Lower leg skin (tissue), 4 donors: Measurements from ENCODE around the gene COLGALT1. TPM values are rescaled to one million over a fixed set of nuclear protein-coding genes. Genes with fewer than 3 reads are reported as not detected.

Source experiments
- DNase-seq, 2 donors: peaks; one replicate each; pipeline ENCODE4 v3.0.0-alpha.2; 2019; ENCODE audit warnings: low spot score in 2 of 2
- H3K4me3 ChIP-seq: fragments of 200-600 bp; sonication (generic); 2 replicates; pipeline ENCODE4 v1.5.1; 2017; ENCODE audit warnings: mild to moderate bottlenecking, low read depth; ENCODE audit not compliant: poor library complexity, severe bottlenecking
- POLR2A ChIP-seq, 2 donors: fragments of 450-650 bp; IDR thresholded peaks; one replicate each; pipeline ENCODE4 v1.6.1; 2016 to 2017; ENCODE audit warnings: antibody characterized with exemption in 2 of 2, mild to moderate bottlenecking in 1 of 2, moderate library complexity in 1 of 2
- WGBS, 2 donors: methylation state at CpG; one replicate each; pipeline ENCODE4 v1.1.5; 2018; 5-methylcytosine and 5-hydroxymethylcytosine counted together
- intact Hi-C: fragments of 100-400 bp; cut with DNase I; formaldehyde crosslinking; loops from one replicate; pipeline ENCODE4 v1.15.0; 2023; ENCODE audit warnings: low total_unique reads
- total RNA-seq, 4 donors: library from RNA; depleted of rRNA; stranded (reverse); fragments of >200 nt; gene quantifications; one replicate each; pipeline ENCODE4 v1.1.0, GENCODE V29; 2016
- TF ChIP-seq, protein P1 (sequence below), 3 donors: fragments of 450-650 bp; IDR thresholded peaks; one replicate each; pipeline ENCODE4 v1.5.1; 2016; ENCODE audit warnings: antibody characterized with exemption in 3 of 3, mild to moderate bottlenecking in 3 of 3, moderate library complexity in 2 of 3

Gene COLGALT1
- total RNA-seq, 4 donors from 2014 or later = 46.8 to 59.3 (median 53.3) TPM

- no peak overlapping the region for H3K4me3 ChIP-seq
- no peak for DNase-seq
- intact Hi-C loops = no loop called here
- TF ChIP-seq, protein P1, sequence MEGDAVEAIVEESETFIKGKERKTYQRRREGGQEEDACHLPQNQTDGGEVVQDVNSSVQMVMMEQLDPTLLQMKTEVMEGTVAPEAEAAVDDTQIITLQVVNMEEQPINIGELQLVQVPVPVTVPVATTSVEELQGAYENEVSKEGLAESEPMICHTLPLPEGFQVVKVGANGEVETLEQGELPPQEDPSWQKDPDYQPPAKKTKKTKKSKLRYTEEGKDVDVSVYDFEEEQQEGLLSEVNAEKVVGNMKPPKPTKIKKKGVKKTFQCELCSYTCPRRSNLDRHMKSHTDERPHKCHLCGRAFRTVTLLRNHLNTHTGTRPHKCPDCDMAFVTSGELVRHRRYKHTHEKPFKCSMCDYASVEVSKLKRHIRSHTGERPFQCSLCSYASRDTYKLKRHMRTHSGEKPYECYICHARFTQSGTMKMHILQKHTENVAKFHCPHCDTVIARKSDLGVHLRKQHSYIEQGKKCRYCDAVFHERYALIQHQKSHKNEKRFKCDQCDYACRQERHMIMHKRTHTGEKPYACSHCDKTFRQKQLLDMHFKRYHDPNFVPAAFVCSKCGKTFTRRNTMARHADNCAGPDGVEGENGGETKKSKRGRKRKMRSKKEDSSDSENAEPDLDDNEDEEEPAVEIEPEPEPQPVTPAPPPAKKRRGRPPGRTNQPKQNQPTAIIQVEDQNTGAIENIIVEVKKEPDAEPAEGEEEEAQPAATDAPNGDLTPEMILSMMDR (IDR thresholded peaks at IDR 0.05) = no peak
- no peak for TF ChIP-seq POLR2A (IDR thresholded peaks at IDR 0.05)
- 78 to 85% methylated on average over 7 of the region's 7 CpGs for WGBS, 2 donors
Measured at GRCh38 chr19:17611462-17612244, 56.2 kb downstream of the COLGALT1 start.

GRCh38 chr19:17614476-17614875 lies 59.0 kb downstream of the COLGALT1 start:
- TF ChIP-seq POLR2A (IDR thresholded peaks at IDR 0.05) = no peak
- TF ChIP-seq, protein P1 (IDR thresholded peaks at IDR 0.05) = no peak
- intact Hi-C loops = no loop called here
- H3K4me3 ChIP-seq = no peak overlapping the region
- DNase-seq = no peak
- 68 to 69% methylated on average over 7 to 8 of the region's 12 CpGs for WGBS, 2 donors

GRCh38 chr19:17615889-17616685 lies 60.6 kb downstream of the COLGALT1 start:
- no peak overlapping the region for H3K4me3 ChIP-seq
- WGBS, 2 donors = 16 to 20% methylated on average over 27 of the region's 27 CpGs
- no peak for DNase-seq
- intact Hi-C loops = no loop called here
- TF ChIP-seq, protein P1 (IDR thresholded peaks at IDR 0.05) = no peak
- no peak for TF ChIP-seq POLR2A (IDR thresholded peaks at IDR 0.05)

- DNase-seq = no peak
- TF ChIP-seq, protein P1 (IDR thresholded peaks at IDR 0.05) = no peak
- TF ChIP-seq POLR2A (IDR thresholded peaks at IDR 0.05) = no peak
- WGBS, 2 donors = 11 to 28% methylated on average over 11 of the region's 11 CpGs
- no peak overlapping the region for H3K4me3 ChIP-seq
- intact Hi-C loops = no loop called here
Measured at GRCh38 chr19:17616686-17616960, 61.2 kb downstream of the COLGALT1 start.

DNA sequence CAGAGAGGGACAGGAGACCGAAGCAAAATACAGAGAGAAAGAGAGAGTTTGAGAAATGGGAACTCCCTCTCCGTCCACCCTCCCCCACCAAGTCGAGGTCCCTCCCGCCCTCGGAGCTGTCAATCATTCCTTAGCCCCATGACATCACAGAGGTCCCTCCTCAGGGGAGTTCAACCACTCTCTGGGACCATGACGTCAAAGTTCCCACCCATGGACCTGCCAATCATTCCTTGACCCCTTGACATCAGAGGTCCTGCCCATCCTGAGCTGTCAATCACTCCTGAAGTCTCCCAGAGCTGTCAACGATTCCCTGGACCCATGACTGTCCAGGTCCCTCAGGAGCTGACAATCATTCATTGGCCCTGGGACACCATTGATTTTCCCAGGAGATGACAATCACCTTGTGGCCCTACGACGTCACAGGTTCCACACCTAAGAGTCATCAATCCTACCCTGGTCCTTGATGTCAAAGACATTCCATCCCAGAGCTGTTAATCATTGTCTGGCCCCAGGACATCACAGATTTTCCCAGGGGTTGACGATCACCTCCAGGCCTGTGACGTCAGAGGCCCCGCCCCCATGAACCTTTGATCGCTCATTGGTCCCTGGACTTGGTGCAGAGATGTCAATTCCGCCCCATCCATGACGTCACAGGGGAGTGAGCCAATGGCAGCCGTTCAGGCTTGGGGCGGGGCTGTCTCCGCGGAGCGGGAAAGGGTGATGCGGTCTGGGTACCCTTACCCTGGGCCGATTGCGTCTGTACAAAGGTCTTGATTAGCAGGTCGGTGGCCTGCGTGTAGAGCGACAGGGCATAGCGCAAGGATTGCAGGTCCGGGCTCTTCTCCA lies 61.7 kb downstream of the COLGALT1 start:
- TF ChIP-seq POLR2A (IDR thresholded peaks at IDR 0.05) = no peak
- TF ChIP-seq, protein P1 (IDR thresholded peaks at IDR 0.05) = no peak
- WGBS, 2 donors = 57 to 64% methylated on average over 20 to 28 of the region's 28 CpGs
- intact Hi-C loops = no loop called here
- H3K4me3 ChIP-seq = no peak overlapping the region
- DNase-seq = no peak
